Activated B cell treated with CpG ODN at 0.5 μM for 24 hours (primary cell): ENCODE results near the gene DDX21. TPM values are rescaled to one million over a fixed set of nuclear protein-coding genes. Genes with fewer than 3 reads are reported as not detected.

Source experiments
- ATAC-seq: fragments of 200-7000 bp; cut with Tn5 transposase; one replicate; pipeline ENCODE4 v1.10.0; 2021; ENCODE audit warnings: low read depth, mild to moderate bottlenecking, moderate library complexity
- CTCF ChIA-PET: fragments of 350-600 bp; sonication (Branson Sonifier 250); formaldehyde crosslinking; loops from one replicate; lab custom pipeline; 2021; ENCODE audit warnings: antibody characterized with exemption; lab: Charles Lee
- POLR2A ChIA-PET: fragments of 350-600 bp; sonication (Branson Sonifier 250); formaldehyde crosslinking; loops from one replicate; lab custom pipeline; 2021; ENCODE audit warnings: antibody characterized with exemption; lab: Charles Lee
- DNase-seq: peaks from one replicate; pipeline ENCODE4 v3.0.0; 2022
- H3K27ac Mint-ChIP-seq: one replicate; pipeline ENCODE4 v1.8.0; 2020; ENCODE audit warnings: mixed read lengths
- H3K27me3 Mint-ChIP-seq: one replicate; pipeline ENCODE4 v1.8.0; 2021; ENCODE audit warnings: mixed read lengths
- H3K36me3 Mint-ChIP-seq: one replicate; pipeline ENCODE4 v1.8.0; 2021; ENCODE audit warnings: low read depth, mixed read lengths
- H3K4me1 Mint-ChIP-seq: one replicate; pipeline ENCODE4 v1.8.0; 2021; ENCODE audit warnings: mixed read lengths
- H3K4me3 Mint-ChIP-seq: one replicate; pipeline ENCODE4 v1.8.0; 2020; ENCODE audit warnings: mild to moderate bottlenecking, mixed read lengths
- H3K9me3 Mint-ChIP-seq: one replicate; pipeline ENCODE4 v1.8.0; 2020; ENCODE audit warnings: mixed read lengths
- CTCF ChIP-seq: fragments of 200-600 bp; IDR thresholded peaks from one replicate; pipeline ENCODE4 v1.8.0; 2022; ENCODE audit warnings: antibody characterized with exemption, mild to moderate bottlenecking
- intact Hi-C: fragments of 100-400 bp; cut with micrococcal nuclease; formaldehyde crosslinking; loops from one replicate; pipeline ENCODE4 v1.15.1; 2024
- total RNA-seq: library from RNA; stranded (reverse); gene quantifications from 2 replicates; pipeline ENCODE4 v1.2.3, GENCODE V29; 2022

The DDX21 gene
- total RNA-seq, 1 donor from 2014 or later = 112 TPM

- TF ChIP-seq CTCF = no peak
- Mint-ChIP-seq H3K9me3 (no peaks in the 10 kb centered on the region), H3K36me3 (peaks cover 78% of the 10 kb centered on the region), H3K4me1 (peaks cover 2% of the 10 kb centered on the region), H3K4me3 (no peak overlapping the region), H3K27ac (no peak overlapping the region), H3K27me3 (no peaks in the 10 kb centered on the region)
- ATAC-seq (no peak), DNase-seq (no peak)
- ChIA-PET CTCF (no interaction called here), POLR2A (interaction anchor here (0.7 kb wide), 1 partner anchor 83 kb away, joined by 3 read pairs; no protein-coding TSS in a partner anchor)
- intact Hi-C loops = loop anchor here (10.0 kb wide), 1 partner anchor 202 kb away; the partner anchor contains the start of gene SUPV3L1
Measured at GRCh38 chr10:68982389-68982788, 26.4 kb downstream of the DDX21 start.

DNA sequence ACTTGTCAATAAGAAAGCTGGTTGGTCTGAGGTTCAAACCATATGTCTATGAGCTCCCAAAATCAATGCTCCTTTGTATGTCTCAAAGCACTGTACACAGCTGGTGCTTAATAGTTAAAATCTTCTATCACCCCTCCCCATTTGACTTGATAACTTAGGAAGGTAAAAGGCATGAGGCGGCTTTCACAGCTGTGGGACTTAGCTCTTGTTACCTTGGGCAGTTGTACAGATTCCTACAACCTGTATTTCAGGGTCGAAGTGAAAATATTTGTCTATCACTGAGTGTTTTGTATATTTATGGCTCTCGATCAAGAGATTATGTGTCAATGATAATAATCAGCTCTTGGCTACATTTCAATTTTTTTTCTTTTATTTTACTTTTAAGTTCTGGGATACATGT is 31.6 kb downstream of the DDX21 start:
- ChIA-PET POLR2A (interaction anchor here (0.7 to 1.2 kb wide), 3 partner anchors 16 to 161 kb away, joined by 3 to 9 read pairs (median 4); partner anchors contain the start of genes DDX21 and STOX1), CTCF (interaction anchor here (1.1 to 3.2 kb wide), 3 partner anchors 18 to 137 kb away, joined by 3 to 16 read pairs (median 5); no protein-coding TSS in a partner anchor)
- H3K36me3 Mint-ChIP-seq = peaks cover 35% of the 10 kb centered on the region
- H3K27ac Mint-ChIP-seq = no peak overlapping the region
- ATAC-seq (no peak), DNase-seq (no peak)
- TF ChIP-seq CTCF = no peak
- peaks cover 34% of the 10 kb centered on the region for H3K4me1 Mint-ChIP-seq
- intact Hi-C loops = loop anchor here (1.0 to 10.0 kb wide), 4 partner anchors 30 to 197 kb away; partner anchors contain the start of gene SUPV3L1
- H3K9me3 Mint-ChIP-seq = no peaks in the 10 kb centered on the region
- peak overlapping the region; percentile 97 for H3K4me3 Mint-ChIP-seq
- H3K27me3 Mint-ChIP-seq = no peaks in the 10 kb centered on the region

- Mint-ChIP-seq H3K36me3 (peaks cover 26% of the 10 kb centered on the region), H3K9me3 (no peaks in the 10 kb centered on the region), H3K27me3 (no peaks in the 10 kb centered on the region), H3K4me3 (peak within 1 kb of the TSS; percentile 97), H3K4me1 (peaks cover 40% of the 10 kb centered on the region), H3K27ac (peak within 1 kb of the TSS; percentile 88)
- peak; percentile 58 for DNase-seq
- peak; percentile 87 for ATAC-seq
- intact Hi-C loops = loop anchor here (1.0 to 10.0 kb wide), 4 partner anchors 31 to 196 kb away; partner anchors contain the start of gene SUPV3L1
- no peak for TF ChIP-seq CTCF
- ChIA-PET CTCF (interaction anchor here (1.1 to 3.2 kb wide), 2 partner anchors 105 to 136 kb away, joined by 3 to 16 read pairs; no protein-coding TSS in a partner anchor), POLR2A (interaction anchor here (1.8 kb wide), 1 partner anchor 33 kb away, joined by 9 read pairs; the partner anchor contains the start of gene DDX21)
Measured at GRCh38 chr10:68988530-68989316, 32.8 kb downstream of the DDX21 start, which contains the start of gene KIFBP. Gene KIFBP (plus strand): TSS chr10:68988803. CDS start chr10:68988833, 30 bp downstream.

DNA sequence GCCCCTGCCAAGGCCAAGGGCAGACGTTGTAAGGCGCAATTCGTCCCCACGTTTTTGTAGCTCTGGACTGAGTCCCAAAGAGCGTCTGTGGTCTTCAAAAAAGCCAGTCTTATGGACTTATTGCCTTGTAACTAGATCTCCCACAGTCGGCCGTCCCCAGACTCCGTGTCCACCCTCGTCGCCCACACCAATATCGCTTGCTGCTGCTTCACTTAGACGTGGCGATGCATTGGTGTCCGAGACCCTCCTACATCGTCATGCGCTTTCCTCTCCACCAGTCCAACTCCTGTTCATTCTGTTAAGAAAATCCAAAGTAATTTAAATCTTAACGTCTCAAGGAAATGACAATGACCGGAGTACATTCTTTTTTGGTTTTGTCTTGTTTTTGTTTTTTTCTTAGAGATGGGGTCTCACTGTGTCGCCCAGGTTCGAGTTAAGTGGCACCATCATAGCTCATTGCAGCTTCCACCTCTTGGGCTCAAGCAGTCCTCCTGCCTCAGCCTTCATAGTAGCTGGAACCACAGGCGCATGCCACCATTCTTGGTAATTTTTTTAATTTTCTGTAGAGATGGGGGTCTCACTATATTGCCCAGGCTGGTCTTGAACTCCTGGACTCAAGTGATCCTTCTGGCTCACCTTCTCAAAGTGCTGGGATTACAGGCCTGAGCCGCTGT is 33.5 kb downstream of the DDX21 start:
- ATAC-seq = no peak
- Mint-ChIP-seq H3K4me3 (peak overlapping the region; percentile 97), H3K36me3 (peaks cover 19% of the 10 kb centered on the region), H3K4me1 (peaks cover 40% of the 10 kb centered on the region), H3K27ac (peak overlapping the region; percentile 88), H3K27me3 (no peaks in the 10 kb centered on the region), H3K9me3 (no peaks in the 10 kb centered on the region)
- TF ChIP-seq CTCF = no peak
- intact Hi-C loops = loop anchor here (10.0 kb wide), 1 partner anchor 195 kb away; the partner anchor contains the start of gene SUPV3L1
- CTCF ChIA-PET = interaction anchor here (3.2 kb wide), 1 partner anchor 104 kb away, joined by 16 read pairs; no protein-coding TSS in a partner anchor
- DNase-seq = no peak
- POLR2A ChIA-PET = interaction anchor here (1.8 kb wide), 1 partner anchor 33 kb away, joined by 9 read pairs; the partner anchor contains the start of gene DDX21
